Fibroblast of peridontal ligament (primary cell): Measurements from ENCODE around the gene AP1G2.
A peak's percentile ranks its signal among the peaks of the same experiment; 100 is the strongest.

ENCODE experiments used
- DNase-seq: peaks from one replicate; pipeline ENCODE4 v3.0.0-alpha.2; 2010; ENCODE audit errors: extremely low read depth

AP1G2 gene

GRCh38 chr14:23571701-23572523, 4.3 kb upstream of the AP1G2 start:
- no peak for DNase-seq

GRCh38 chr14:23570806-23571483, 3.4 kb upstream of the AP1G2 start:
- DNase-seq = no peak

- DNase-seq = no peak
These were observed 2.0 kb upstream of the AP1G2 start for GRCh38 chr14:23569443-23570151.

- DNase-seq = no peak
These were observed 1.2 kb upstream of the AP1G2 start for GRCh38 chr14:23568600-23569331.

GRCh38 chr14:23568021-23568599, 519 bp upstream of the AP1G2 start:
- DNase-seq = no peak

DNA sequence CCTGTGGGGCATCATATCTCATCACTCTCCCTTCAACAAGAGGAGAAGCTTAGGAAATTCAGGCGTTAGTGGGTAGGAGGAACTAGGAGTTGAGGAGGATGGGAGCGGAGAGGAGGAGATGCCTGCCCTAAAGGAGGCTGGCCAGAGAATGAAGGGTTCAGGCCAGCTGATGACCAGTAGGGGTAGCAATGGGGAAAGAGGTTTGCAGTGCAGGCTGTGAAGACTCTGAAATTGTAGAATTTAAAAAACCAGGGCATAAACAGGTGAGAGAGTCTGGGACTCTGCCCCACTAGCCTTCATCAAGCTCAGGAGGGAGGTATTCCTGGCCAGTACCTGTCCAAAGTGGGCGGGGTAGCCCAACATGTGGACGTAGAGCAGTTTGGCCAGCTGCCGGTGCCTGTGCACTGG, 809 bp downstream of the AP1G2 start:
- peak; percentile 36 for DNase-seq

- no peak for DNase-seq
These were observed 1.3 kb downstream of the AP1G2 start for GRCh38 chr14:23566112-23566777.

DNA sequence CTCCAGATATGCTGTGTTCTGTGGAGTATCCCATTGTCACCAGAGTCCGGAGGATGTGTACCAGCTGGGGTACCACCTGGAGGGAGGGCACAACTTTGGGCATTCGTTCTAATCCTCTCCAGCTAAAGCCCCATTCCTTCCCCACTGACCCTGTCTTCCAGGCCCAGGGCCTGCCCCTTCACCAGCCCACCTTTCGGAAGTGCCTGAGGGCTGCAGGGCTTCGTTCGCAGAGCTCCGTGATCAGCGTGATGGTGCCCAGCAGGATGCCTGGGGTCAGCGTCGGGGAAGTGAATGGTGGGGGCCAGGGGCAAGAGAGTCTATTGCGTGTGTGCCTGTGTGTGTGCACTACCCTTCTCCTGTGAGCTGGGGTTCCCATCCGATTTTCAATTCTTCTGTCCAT, 2.0 kb downstream of the AP1G2 start:
- DNase-seq = no peak

DNA sequence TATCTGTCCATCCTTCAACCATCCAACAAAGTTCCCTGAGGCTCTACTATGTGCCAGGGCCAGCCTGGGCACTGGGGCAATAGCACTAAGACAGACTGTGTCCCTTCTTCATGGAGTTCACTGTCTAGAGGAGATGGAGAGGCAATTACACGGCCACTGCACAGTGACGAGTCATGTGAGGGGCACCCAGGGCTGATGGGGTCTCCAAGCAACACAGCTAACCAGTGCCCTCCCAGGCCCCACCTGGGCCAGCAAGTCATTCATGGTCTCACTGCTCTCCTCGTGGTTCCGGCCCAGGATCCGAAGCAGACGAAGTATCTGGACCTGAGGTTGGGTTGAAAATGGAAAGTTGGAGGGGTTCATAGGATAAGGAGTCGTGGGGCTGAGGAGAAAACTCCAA, 2.7 kb downstream of the AP1G2 start:
- no peak for DNase-seq

- DNase-seq = no peak
These were observed 3.3 kb downstream of the AP1G2 start for GRCh38 chr14:23564181-23564812.

GRCh38 chr14:23563473-23564180, 4.0 kb downstream of the AP1G2 start:
- no peak for DNase-seq

DNA sequence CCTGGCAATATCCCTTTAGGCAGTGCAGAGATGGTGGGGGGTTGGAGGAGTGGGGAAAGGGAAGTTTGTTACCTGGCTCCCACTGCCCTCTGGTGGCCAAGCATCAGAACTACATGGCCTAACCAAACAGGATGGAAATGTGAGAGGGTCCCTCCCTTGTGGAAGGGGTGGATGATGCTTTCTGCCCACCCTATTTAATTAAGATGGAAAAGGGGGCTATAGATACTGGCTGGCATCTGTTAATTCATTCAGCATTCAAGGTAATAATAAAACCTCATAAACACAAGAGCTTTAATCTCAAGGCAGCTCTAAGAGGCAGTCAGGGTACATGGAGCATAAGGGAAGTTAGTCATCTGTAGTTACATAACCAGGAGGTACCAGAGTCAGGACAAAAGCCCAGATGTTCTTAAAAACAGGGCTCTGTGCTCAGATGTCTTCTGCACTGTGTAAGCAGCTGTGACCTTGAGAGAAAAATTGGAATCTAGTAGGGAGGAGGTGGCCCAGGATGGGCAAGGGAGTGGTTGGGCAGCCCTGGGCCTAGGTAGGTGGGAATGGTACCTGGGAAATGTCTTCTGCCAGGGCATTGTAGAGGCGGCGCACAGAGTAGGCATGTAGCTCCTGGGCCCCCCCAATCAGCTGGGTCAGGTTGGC, 4.6 kb downstream of the AP1G2 start:
- DNase-seq = peak; percentile 52

GRCh38 chr14:23561873-23562821, 5.4 kb downstream of the AP1G2 start:
- DNase-seq = no peak

DNA sequence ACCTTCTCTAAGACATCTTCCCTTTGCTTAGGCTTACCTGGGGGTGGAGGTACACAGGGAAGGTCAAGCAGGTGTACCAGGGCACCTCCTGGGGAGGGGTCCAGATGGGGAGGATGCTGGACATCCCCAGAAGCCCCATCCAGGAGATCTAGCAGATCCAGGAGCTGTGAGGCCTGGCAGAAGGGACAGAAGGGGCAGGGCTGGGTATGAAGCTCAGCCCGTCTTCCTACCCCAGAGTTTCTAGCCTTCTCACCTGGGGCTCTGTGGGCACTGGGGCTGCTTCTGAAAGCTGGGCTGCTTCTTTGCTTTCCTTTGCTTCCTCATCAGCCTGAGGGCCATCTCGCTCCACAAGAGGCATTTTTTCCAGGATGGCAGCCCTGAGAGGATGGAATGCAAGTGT, 6.3 kb downstream of the AP1G2 start:
- DNase-seq = no peak

- no peak for DNase-seq
These were observed 7.6 kb downstream of the AP1G2 start for GRCh38 chr14:23559926-23560520.

- peak; percentile 66 for DNase-seq
These were observed 8.3 kb downstream of the AP1G2 start for GRCh38 chr14:23559010-23559925.
